Memory B cell (primary cell): ENCODE results near the gene SHROOM2.

ENCODE experiments used
- ATAC-seq: fragments of 150-1000 bp; cut with Tn5 transposase; 2 replicates; pipeline ENCODE4 v1.10.0; 2021; ENCODE audit warnings: low read depth, mild to moderate bottlenecking, moderate library complexity
- DNase-seq, 2 donors: peaks; one replicate each; pipeline ENCODE4 v3.0.0; 2022; ENCODE audit warnings: low spot score in 2 of 2
- H3K27ac Mint-ChIP-seq: one replicate; pipeline ENCODE4 v1.8.0; 2022; ENCODE audit warnings: mild to moderate bottlenecking, moderate library complexity, mixed read lengths
- H3K27me3 Mint-ChIP-seq: one replicate; pipeline ENCODE4 v1.8.0; 2022; ENCODE audit warnings: mixed read lengths
- H3K36me3 Mint-ChIP-seq: one replicate; pipeline ENCODE4 v1.8.0; 2022; ENCODE audit warnings: mild to moderate bottlenecking, mixed read lengths
- H3K4me1 Mint-ChIP-seq: one replicate; pipeline ENCODE4 v1.8.0; 2022; ENCODE audit warnings: mixed read lengths
- H3K4me3 Mint-ChIP-seq: one replicate; pipeline ENCODE4 v1.8.0; 2022; ENCODE audit warnings: mild to moderate bottlenecking, moderate library complexity, mixed read lengths
- H3K9me3 Mint-ChIP-seq: one replicate; pipeline ENCODE4 v1.8.0; 2022; ENCODE audit warnings: mixed read lengths

The SHROOM2 gene

GRCh38 chrX:9957743-9958142 lies 171.5 kb downstream of the SHROOM2 start:
- peak overlapping the region; percentile 75 for H3K4me3 Mint-ChIP-seq
- H3K27me3 Mint-ChIP-seq: peaks cover 7% of the 10 kb centered on the region
- no peak overlapping the region for H3K27ac Mint-ChIP-seq
- ATAC-seq (no peak), DNase-seq (no peak)
- peaks cover 1% of the 10 kb centered on the region for H3K9me3 Mint-ChIP-seq
- no peaks in the 10 kb centered on the region for H3K4me1 Mint-ChIP-seq
- H3K36me3 Mint-ChIP-seq: no peaks in the 10 kb centered on the region

GRCh38 chrX:9958183-9958582 lies 172.0 kb downstream of the SHROOM2 start:
- Mint-ChIP-seq H3K4me3 (no peak overlapping the region), H3K27ac (no peak overlapping the region), H3K9me3 (peaks cover 1% of the 10 kb centered on the region), H3K27me3 (peaks cover 7% of the 10 kb centered on the region), H3K4me1 (no peaks in the 10 kb centered on the region), H3K36me3 (no peaks in the 10 kb centered on the region)
- ATAC-seq (no peak), DNase-seq (no peak)

- no peaks in the 10 kb centered on the region for H3K36me3 Mint-ChIP-seq
These were observed 175.5 kb downstream of the SHROOM2 start for GRCh38 chrX:9961750-9962149.

GRCh38 chrX:9966775-9967408 lies 180.7 kb downstream of the SHROOM2 start, which contains the start of gene CLDN34:
Gene CLDN34, plus strand, starts transcription at chrX:9967358. Its CDS starts 0 bp downstream, at chrX:9967358.
- Mint-ChIP-seq H3K36me3 (no peaks in the 10 kb centered on the region), H3K4me3 (no peak within 1 kb of the TSS), H3K9me3 (peaks cover 2% of the 10 kb centered on the region), H3K27ac (no peak within 1 kb of the TSS), H3K27me3 (peaks cover 5% of the 10 kb centered on the region), H3K4me1 (peaks cover 3% of the 10 kb centered on the region)
- DNase-seq (no peak), ATAC-seq (no peak)

More at GRCh38 chrX:9961750-9962149, 175.5 kb downstream of the SHROOM2 start:
- Mint-ChIP-seq H3K9me3 (peaks cover 2% of the 10 kb centered on the region), H3K27ac (no peak overlapping the region), H3K4me1 (peaks cover 3% of the 10 kb centered on the region), H3K4me3 (no peak overlapping the region), H3K27me3 (peaks cover 12% of the 10 kb centered on the region)
- no peak for ATAC-seq
- DNase-seq: no peak

- no peak overlapping the region for H3K4me3 Mint-ChIP-seq
- H3K4me1 Mint-ChIP-seq: peaks cover 13% of the 10 kb centered on the region
- ATAC-seq (no peak), DNase-seq (no peak)
- H3K27ac Mint-ChIP-seq: no peak overlapping the region
- H3K9me3 Mint-ChIP-seq: no peaks in the 10 kb centered on the region
- no peaks in the 10 kb centered on the region for H3K36me3 Mint-ChIP-seq
- no peaks in the 10 kb centered on the region for H3K27me3 Mint-ChIP-seq
These were observed 191.4 kb downstream of the SHROOM2 start for GRCh38 chrX:9977635-9978034.

- no peak overlapping the region for H3K27ac Mint-ChIP-seq
- H3K36me3 Mint-ChIP-seq: no peaks in the 10 kb centered on the region
- no peak overlapping the region for H3K4me3 Mint-ChIP-seq
- no peak for DNase-seq
- ATAC-seq: no peak
- no peaks in the 10 kb centered on the region for H3K9me3 Mint-ChIP-seq
- H3K27me3 Mint-ChIP-seq: no peaks in the 10 kb centered on the region
- H3K4me1 Mint-ChIP-seq: peaks cover 13% of the 10 kb centered on the region
These were observed 194.2 kb downstream of the SHROOM2 start for GRCh38 chrX:9980401-9980800.

- Mint-ChIP-seq H3K4me3 (no peak overlapping the region), H3K4me1 (peaks cover 13% of the 10 kb centered on the region), H3K27me3 (no peaks in the 10 kb centered on the region), H3K36me3 (no peaks in the 10 kb centered on the region), H3K9me3 (no peaks in the 10 kb centered on the region), H3K27ac (peak overlapping the region; percentile 63)
- no peak for ATAC-seq
- DNase-seq: no peak
These were observed 194.7 kb downstream of the SHROOM2 start for GRCh38 chrX:9980927-9981326.

GRCh38 chrX:9983441-9983840 lies 197.2 kb downstream of the SHROOM2 start:
- no peaks in the 10 kb centered on the region for H3K27me3 Mint-ChIP-seq
- ATAC-seq (no peak), DNase-seq (no peak)
- H3K9me3 Mint-ChIP-seq: no peaks in the 10 kb centered on the region
- H3K4me3 Mint-ChIP-seq: no peak overlapping the region
- H3K27ac Mint-ChIP-seq: no peak overlapping the region
- H3K36me3 Mint-ChIP-seq: no peaks in the 10 kb centered on the region
- peaks cover 13% of the 10 kb centered on the region for H3K4me1 Mint-ChIP-seq

- no peaks in the 10 kb centered on the region for H3K27me3 Mint-ChIP-seq
- H3K9me3 Mint-ChIP-seq: no peaks in the 10 kb centered on the region
- H3K36me3 Mint-ChIP-seq: no peaks in the 10 kb centered on the region
- H3K27ac Mint-ChIP-seq: no peak overlapping the region
- ATAC-seq (no peak), DNase-seq (no peak)
- H3K4me1 Mint-ChIP-seq: peaks cover 13% of the 10 kb centered on the region
- no peak overlapping the region for H3K4me3 Mint-ChIP-seq
These were observed 197.6 kb downstream of the SHROOM2 start for GRCh38 chrX:9983846-9984245.

- no peak overlapping the region for H3K4me3 Mint-ChIP-seq
- H3K36me3 Mint-ChIP-seq: no peaks in the 10 kb centered on the region
- H3K27me3 Mint-ChIP-seq: no peaks in the 10 kb centered on the region
- no peaks in the 10 kb centered on the region for H3K4me1 Mint-ChIP-seq
- DNase-seq (no peak), ATAC-seq (no peak)
- no peaks in the 10 kb centered on the region for H3K9me3 Mint-ChIP-seq
- no peak overlapping the region for H3K27ac Mint-ChIP-seq
These were observed 202.5 kb downstream of the SHROOM2 start for GRCh38 chrX:9988762-9989161.

GRCh38 chrX:9992061-9992460 lies 205.8 kb downstream of the SHROOM2 start:
- no peak for ATAC-seq
- no peaks in the 10 kb centered on the region for H3K36me3 Mint-ChIP-seq
- H3K27me3 Mint-ChIP-seq: no peaks in the 10 kb centered on the region
- no peaks in the 10 kb centered on the region for H3K9me3 Mint-ChIP-seq
- no peak overlapping the region for H3K27ac Mint-ChIP-seq
- no peaks in the 10 kb centered on the region for H3K4me1 Mint-ChIP-seq
- no peak overlapping the region for H3K4me3 Mint-ChIP-seq
- no peak for DNase-seq

- Mint-ChIP-seq H3K4me1 (peaks cover 4% of the 10 kb centered on the region), H3K4me3 (no peak overlapping the region), H3K27ac (no peak overlapping the region), H3K36me3 (no peaks in the 10 kb centered on the region), H3K9me3 (no peaks in the 10 kb centered on the region), H3K27me3 (no peaks in the 10 kb centered on the region)
- no peak for DNase-seq
- no peak for ATAC-seq
These were observed 206.5 kb downstream of the SHROOM2 start for GRCh38 chrX:9992724-9993123.

GRCh38 chrX:9995855-9996339 lies 209.7 kb downstream of the SHROOM2 start:
- Mint-ChIP-seq H3K27ac (no peak overlapping the region), H3K36me3 (no peaks in the 10 kb centered on the region), H3K4me1 (peaks cover 4% of the 10 kb centered on the region), H3K27me3 (no peaks in the 10 kb centered on the region), H3K4me3 (no peak overlapping the region), H3K9me3 (no peaks in the 10 kb centered on the region)
- DNase-seq: peak; percentile 68 to 82
- peak; percentile 75 for ATAC-seq

- no peak overlapping the region for H3K27ac Mint-ChIP-seq
- H3K4me3 Mint-ChIP-seq: no peak overlapping the region
- no peaks in the 10 kb centered on the region for H3K9me3 Mint-ChIP-seq
- H3K36me3 Mint-ChIP-seq: no peaks in the 10 kb centered on the region
- DNase-seq: no peak
- no peak for ATAC-seq
- no peaks in the 10 kb centered on the region for H3K27me3 Mint-ChIP-seq
- peaks cover 4% of the 10 kb centered on the region for H3K4me1 Mint-ChIP-seq
These were observed 210.8 kb downstream of the SHROOM2 start for GRCh38 chrX:9997041-9997440.

GRCh38 chrX:9997524-9997923 lies 211.3 kb downstream of the SHROOM2 start:
- no peaks in the 10 kb centered on the region for H3K27me3 Mint-ChIP-seq
- DNase-seq (no peak), ATAC-seq (peak; percentile 84)
- no peak overlapping the region for H3K4me3 Mint-ChIP-seq
- no peak overlapping the region for H3K27ac Mint-ChIP-seq
- H3K9me3 Mint-ChIP-seq: no peaks in the 10 kb centered on the region
- H3K4me1 Mint-ChIP-seq: peaks cover 4% of the 10 kb centered on the region
- no peaks in the 10 kb centered on the region for H3K36me3 Mint-ChIP-seq
